HepG2 (cell line): ENCODE data around the gene KLHL11. TPM values are rescaled to one million over a fixed set of nuclear protein-coding genes. Genes with fewer than 3 reads are reported as not detected.
A peak's percentile ranks its signal among the peaks of the same experiment; 100 is the strongest.

ENCODE experiments used
- FOSL2 ChIP-seq: sonication (generic); formaldehyde crosslinking; IDR thresholded peaks from 2 replicates; pipeline ENCODE4 v1.4.0; 2020; ENCODE audit warnings: missing genetic modification reagents
- FOXJ3 ChIP-seq: sonication (generic); formaldehyde crosslinking; IDR thresholded peaks from 2 replicates; pipeline ENCODE4 v1.4.0; 2020; ENCODE audit warnings: missing genetic modification reagents, mild to moderate bottlenecking, borderline replicate concordance
- MYC ChIP-seq: sonication (generic); formaldehyde crosslinking; IDR thresholded peaks from 2 replicates; pipeline ENCODE4 v1.9.0; 2021; ENCODE audit warnings: missing genetic modification reagents, borderline replicate concordance
- SMAD9 ChIP-seq: sonication (generic); formaldehyde crosslinking; IDR thresholded peaks from 2 replicates; pipeline ENCODE4 v1.5.1; 2020; ENCODE audit warnings: mild to moderate bottlenecking, missing genetic modification reagents
- SNAPC2 ChIP-seq: sonication (generic); formaldehyde crosslinking; IDR thresholded peaks from 2 replicates; pipeline ENCODE4 v1.8.1; 2022; ENCODE audit warnings: mild to moderate bottlenecking, missing genetic modification reagents
- SRSF9 ChIP-seq: fragments of 200-400 bp; formaldehyde crosslinking; IDR thresholded peaks from 2 replicates; pipeline ENCODE4 v1.6.1; 2018; ENCODE audit warnings: borderline replicate concordance, mild to moderate bottlenecking, low read depth, low read length; ENCODE audit not compliant: insufficient read depth, poor library complexity, severe bottlenecking
- TAF1 ChIP-seq: sonication (generic); formaldehyde crosslinking; IDR thresholded peaks from 2 replicates; pipeline ENCODE4 v1.4.0; 2020; ENCODE audit warnings: missing genetic modification reagents
- ZNF234 ChIP-seq: sonication (generic); formaldehyde crosslinking; conservative IDR thresholded peaks from 2 replicates; pipeline ENCODE4 v1.5.1; 2020; ENCODE audit warnings: mild to moderate bottlenecking, missing genetic modification reagents
- ZNF337 ChIP-seq: sonication (generic); formaldehyde crosslinking; IDR thresholded peaks from 2 replicates; pipeline ENCODE4 v1.5.1; 2020; ENCODE audit warnings: missing genetic modification reagents, low read depth, mild to moderate bottlenecking, borderline replicate concordance
- ZNF543 ChIP-seq: sonication (generic); formaldehyde crosslinking; IDR thresholded peaks from 2 replicates; pipeline ENCODE4 v1.4.0; 2020; ENCODE audit warnings: mild to moderate bottlenecking, missing genetic modification reagents
- polyA plus RNA-seq, 8 experiments: library from polyadenylated mRNA; depleted of rRNA in 3 of 8; stranded (reverse) in 7 of 8; unstranded in 1 of 8; fragments of >200 nt; fragmentation: Illumina TruSeq in 4 of 8; extraction: Trizol in 4 of 8; gene quantifications; 2 replicates each; pipeline versions ENCODE4 v1.2.1 to v1.2.3, GENCODE V29; 2011 to 2016; ENCODE audit warnings: low read depth in 4 of 8, missing spikeins in 1 of 8, mixed read lengths in 1 of 8; ENCODE audit not compliant: insufficient read depth in 1 of 8
- total RNA-seq, 5 experiments: library from RNA; depleted of rRNA; stranded (reverse); fragments of >200 nt; fragmentation: Illumina TruSeq; extraction: Trizol; gene quantifications; 2 replicates each; pipeline ENCODE4 v1.2.3, GENCODE V29; 2016; ENCODE audit warnings: low read depth in 1 of 5
- TF ChIP-seq, protein P1 (sequence below): sonication (generic); formaldehyde crosslinking; IDR thresholded peaks from 2 replicates; pipeline ENCODE4 v1.5.0; 2020; ENCODE audit warnings: mild to moderate bottlenecking, missing genetic modification reagents
- TF ChIP-seq, protein P2 (sequence below): sonication (generic); formaldehyde crosslinking; IDR thresholded peaks from 2 replicates; pipeline ENCODE4 v1.4.0; 2020; ENCODE audit warnings: missing genetic modification reagents
- TF ChIP-seq, protein P3 (sequence below): sonication (generic); formaldehyde crosslinking; IDR thresholded peaks from 2 replicates; pipeline ENCODE4 v1.5.1; 2020; ENCODE audit warnings: missing genetic modification reagents, mild to moderate bottlenecking, borderline replicate concordance
- TF ChIP-seq, protein P4 (sequence below): sonication (generic); formaldehyde crosslinking; IDR thresholded peaks from 2 replicates; pipeline ENCODE4 v1.4.0; 2020; ENCODE audit warnings: missing genetic modification reagents
- TF ChIP-seq, protein P5 (sequence below): sonication (generic); formaldehyde crosslinking; IDR thresholded peaks from 2 replicates; pipeline ENCODE4 v1.4.0; 2020; ENCODE audit warnings: missing genetic modification reagents
- TF ChIP-seq, protein P6 (sequence below): sonication (generic); formaldehyde crosslinking; IDR thresholded peaks from 2 replicates; pipeline ENCODE4 v1.4.0; 2020; ENCODE audit warnings: missing genetic modification reagents

KLHL11 gene
- total and polyA plus RNA-seq, 2 of the 13 experiments (the other 11 are each of a cell fraction or from before 2014, with no cell fraction given), result 7.7 to 27.5 TPM

DNA sequence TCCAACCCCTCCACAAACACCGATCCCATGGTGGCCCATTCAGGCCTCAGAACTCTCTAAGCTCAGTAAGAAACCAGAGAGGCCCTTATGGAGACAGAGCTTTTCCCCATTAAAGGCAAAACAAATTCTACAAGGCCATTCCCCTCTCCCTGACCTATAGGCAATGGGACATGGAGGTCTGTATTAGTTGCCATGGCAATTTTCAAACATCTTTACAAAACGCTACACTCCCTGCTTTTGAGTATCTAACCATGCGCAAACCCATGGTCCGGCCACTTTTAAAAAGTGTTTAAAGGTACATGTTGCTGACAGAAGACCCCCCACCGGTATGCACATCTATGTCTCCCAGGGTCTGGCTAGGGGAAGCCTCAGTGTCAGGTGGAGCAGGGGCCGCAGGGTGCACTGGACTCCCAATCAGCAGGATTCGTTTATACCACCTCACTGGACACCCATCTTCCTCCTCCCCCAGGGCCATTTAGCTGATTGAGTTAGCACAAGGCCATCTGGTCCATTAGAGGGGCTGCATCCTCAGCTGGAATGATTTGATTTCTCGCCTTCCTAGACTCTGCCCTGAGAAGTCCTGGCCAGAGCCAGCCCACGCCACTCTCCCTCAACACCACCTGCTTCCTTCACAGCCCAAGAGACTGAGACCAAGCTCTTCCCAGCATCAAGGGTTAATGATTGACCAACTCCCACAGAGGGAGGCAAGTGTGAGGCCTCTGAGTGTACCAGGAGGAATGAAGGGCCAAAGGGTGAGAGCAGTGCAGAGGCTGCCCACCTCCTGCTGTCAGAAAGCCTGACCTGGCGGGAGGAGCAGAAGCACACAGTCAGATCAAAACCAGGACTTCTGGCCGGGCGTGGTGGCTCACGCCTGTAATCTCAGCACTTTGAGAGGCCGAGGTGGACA, 42.7 kb upstream of the KLHL11 start (continued):
- TF ChIP-seq, protein P1, sequence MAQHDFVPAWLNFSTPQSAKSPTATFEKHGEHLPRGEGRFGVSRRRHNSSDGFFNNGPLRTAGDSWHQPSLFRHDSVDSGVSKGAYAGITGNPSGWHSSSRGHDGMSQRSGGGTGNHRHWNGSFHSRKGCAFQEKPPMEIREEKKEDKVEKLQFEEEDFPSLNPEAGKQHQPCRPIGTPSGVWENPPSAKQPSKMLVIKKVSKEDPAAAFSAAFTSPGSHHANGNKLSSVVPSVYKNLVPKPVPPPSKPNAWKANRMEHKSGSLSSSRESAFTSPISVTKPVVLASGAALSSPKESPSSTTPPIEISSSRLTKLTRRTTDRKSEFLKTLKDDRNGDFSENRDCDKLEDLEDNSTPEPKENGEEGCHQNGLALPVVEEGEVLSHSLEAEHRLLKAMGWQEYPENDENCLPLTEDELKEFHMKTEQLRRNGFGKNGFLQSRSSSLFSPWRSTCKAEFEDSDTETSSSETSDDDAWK (CRISPR knock-in tag), result no peak
- peak; percentile 81 for TF ChIP-seq FOSL2 (CRISPR knock-in tag)
- TF ChIP-seq, protein P2, sequence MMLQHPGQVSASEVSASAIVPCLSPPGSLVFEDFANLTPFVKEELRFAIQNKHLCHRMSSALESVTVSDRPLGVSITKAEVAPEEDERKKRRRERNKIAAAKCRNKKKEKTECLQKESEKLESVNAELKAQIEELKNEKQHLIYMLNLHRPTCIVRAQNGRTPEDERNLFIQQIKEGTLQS, result peak; percentile 40; the same call in 1 of the 2 replicates
- peak; percentile 27; the same call in 1 of the 2 replicates for TF ChIP-seq SMAD9 (CRISPR knock-in tag)
- TF ChIP-seq ZNF337 (CRISPR knock-in tag), result no peak
- no peak for TF ChIP-seq ZNF234 (CRISPR knock-in tag)
- 0 out of 2 replicates have a peak, but pooled peaks have one; percentile 48 for TF ChIP-seq FOXJ3 (CRISPR knock-in tag)
- TF ChIP-seq SNAPC2 (CRISPR knock-in tag), result peak; percentile 71; the same call in 1 of the 2 replicates
- TF ChIP-seq SRSF9, result no peak
- TF ChIP-seq ZNF543 (CRISPR knock-in tag), result peak; percentile 93
- peak; percentile 74; the same call in 1 of the 2 replicates for TF ChIP-seq MYC (CRISPR knock-in tag)
- TF ChIP-seq, protein P3, sequence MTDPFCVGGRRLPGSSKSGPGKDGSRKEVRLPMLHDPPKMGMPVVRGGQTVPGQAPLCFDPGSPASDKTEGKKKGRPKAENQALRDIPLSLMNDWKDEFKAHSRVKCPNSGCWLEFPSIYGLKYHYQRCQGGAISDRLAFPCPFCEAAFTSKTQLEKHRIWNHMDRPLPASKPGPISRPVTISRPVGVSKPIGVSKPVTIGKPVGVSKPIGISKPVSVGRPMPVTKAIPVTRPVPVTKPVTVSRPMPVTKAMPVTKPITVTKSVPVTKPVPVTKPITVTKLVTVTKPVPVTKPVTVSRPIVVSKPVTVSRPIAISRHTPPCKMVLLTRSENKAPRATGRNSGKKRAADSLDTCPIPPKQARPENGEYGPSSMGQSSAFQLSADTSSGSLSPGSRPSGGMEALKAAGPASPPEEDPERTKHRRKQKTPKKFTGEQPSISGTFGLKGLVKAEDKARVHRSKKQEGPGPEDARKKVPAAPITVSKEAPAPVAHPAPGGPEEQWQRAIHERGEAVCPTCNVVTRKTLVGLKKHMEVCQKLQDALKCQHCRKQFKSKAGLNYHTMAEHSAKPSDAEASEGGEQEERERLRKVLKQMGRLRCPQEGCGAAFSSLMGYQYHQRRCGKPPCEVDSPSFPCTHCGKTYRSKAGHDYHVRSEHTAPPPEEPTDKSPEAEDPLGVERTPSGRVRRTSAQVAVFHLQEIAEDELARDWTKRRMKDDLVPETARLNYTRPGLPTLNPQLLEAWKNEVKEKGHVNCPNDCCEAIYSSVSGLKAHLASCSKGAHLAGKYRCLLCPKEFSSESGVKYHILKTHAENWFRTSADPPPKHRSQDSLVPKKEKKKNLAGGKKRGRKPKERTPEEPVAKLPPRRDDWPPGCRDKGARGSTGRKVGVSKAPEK (CRISPR knock-in tag), result no peak
- TF ChIP-seq TAF1 (CRISPR knock-in tag), result peak; percentile 59
- TF ChIP-seq, protein P4, sequence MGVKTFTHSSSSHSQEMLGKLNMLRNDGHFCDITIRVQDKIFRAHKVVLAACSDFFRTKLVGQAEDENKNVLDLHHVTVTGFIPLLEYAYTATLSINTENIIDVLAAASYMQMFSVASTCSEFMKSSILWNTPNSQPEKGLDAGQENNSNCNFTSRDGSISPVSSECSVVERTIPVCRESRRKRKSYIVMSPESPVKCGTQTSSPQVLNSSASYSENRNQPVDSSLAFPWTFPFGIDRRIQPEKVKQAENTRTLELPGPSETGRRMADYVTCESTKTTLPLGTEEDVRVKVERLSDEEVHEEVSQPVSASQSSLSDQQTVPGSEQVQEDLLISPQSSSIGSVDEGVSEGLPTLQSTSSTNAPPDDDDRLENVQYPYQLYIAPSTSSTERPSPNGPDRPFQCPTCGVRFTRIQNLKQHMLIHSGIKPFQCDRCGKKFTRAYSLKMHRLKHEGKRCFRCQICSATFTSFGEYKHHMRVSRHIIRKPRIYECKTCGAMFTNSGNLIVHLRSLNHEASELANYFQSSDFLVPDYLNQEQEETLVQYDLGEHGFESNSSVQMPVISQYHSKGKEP (CRISPR knock-in tag), result no peak
- TF ChIP-seq, protein P5, sequence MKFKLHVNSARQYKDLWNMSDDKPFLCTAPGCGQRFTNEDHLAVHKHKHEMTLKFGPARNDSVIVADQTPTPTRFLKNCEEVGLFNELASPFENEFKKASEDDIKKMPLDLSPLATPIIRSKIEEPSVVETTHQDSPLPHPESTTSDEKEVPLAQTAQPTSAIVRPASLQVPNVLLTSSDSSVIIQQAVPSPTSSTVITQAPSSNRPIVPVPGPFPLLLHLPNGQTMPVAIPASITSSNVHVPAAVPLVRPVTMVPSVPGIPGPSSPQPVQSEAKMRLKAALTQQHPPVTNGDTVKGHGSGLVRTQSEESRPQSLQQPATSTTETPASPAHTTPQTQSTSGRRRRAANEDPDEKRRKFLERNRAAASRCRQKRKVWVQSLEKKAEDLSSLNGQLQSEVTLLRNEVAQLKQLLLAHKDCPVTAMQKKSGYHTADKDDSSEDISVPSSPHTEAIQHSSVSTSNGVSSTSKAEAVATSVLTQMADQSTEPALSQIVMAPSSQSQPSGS (CRISPR knock-in tag), result peak; percentile 69; the same call in 1 of the 2 replicates
- TF ChIP-seq, protein P6, sequence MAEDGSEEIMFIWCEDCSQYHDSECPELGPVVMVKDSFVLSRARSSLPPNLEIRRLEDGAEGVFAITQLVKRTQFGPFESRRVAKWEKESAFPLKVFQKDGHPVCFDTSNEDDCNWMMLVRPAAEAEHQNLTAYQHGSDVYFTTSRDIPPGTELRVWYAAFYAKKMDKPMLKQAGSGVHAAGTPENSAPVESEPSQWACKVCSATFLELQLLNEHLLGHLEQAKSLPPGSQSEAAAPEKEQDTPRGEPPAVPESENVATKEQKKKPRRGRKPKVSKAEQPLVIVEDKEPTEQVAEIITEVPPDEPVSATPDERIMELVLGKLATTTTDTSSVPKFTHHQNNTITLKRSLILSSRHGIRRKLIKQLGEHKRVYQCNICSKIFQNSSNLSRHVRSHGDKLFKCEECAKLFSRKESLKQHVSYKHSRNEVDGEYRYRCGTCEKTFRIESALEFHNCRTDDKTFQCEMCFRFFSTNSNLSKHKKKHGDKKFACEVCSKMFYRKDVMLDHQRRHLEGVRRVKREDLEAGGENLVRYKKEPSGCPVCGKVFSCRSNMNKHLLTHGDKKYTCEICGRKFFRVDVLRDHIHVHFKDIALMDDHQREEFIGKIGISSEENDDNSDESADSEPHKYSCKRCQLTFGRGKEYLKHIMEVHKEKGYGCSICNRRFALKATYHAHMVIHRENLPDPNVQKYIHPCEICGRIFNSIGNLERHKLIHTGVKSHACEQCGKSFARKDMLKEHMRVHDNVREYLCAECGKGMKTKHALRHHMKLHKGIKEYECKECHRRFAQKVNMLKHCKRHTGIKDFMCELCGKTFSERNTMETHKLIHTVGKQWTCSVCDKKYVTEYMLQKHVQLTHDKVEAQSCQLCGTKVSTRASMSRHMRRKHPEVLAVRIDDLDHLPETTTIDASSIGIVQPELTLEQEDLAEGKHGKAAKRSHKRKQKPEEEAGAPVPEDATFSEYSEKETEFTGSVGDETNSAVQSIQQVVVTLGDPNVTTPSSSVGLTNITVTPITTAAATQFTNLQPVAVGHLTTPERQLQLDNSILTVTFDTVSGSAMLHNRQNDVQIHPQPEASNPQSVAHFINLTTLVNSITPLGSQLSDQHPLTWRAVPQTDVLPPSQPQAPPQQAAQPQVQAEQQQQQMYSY (CRISPR knock-in tag), result no peak
